Loucy (cell line): ENCODE results near the gene ARHGEF33.

ENCODE experiments used
- H2AFZ ChIP-seq: fragments of 200-600 bp; sonication (generic); 2 replicates; pipeline ENCODE4 v1.6.0; 2016; ENCODE audit warnings: antibody characterized with exemption, mild to moderate bottlenecking, low read length, moderate library complexity
- H3F3A ChIP-seq: fragments of 200-600 bp; 2 replicates; pipeline ENCODE4 v1.6.0; 2016; ENCODE audit warnings: antibody characterized with exemption, low read depth, mild to moderate bottlenecking
- H3K27me3 ChIP-seq: fragments of 200-600 bp; sonication (generic); 2 replicates; pipeline ENCODE4 v1.6.1; 2014; ENCODE audit warnings: low read length, mild to moderate bottlenecking; ENCODE audit not compliant: insufficient read depth, poor library complexity, severe bottlenecking
- H3K36me3 ChIP-seq: fragments of 200-600 bp; sonication (generic); 2 replicates; pipeline ENCODE4 v1.6.1; 2016; ENCODE audit warnings: low read length; ENCODE audit not compliant: insufficient read depth
- H3K4me1 ChIP-seq: fragments of 200-600 bp; sonication (generic); 2 replicates; pipeline ENCODE4 v1.5.1; 2014; ENCODE audit warnings: low read length, mild to moderate bottlenecking; ENCODE audit not compliant: insufficient read depth, poor library complexity, severe bottlenecking
- H3K4me2 ChIP-seq: fragments of 200-600 bp; sonication (generic); 2 replicates; pipeline ENCODE4 v1.6.0; 2014; ENCODE audit warnings: antibody characterized with exemption, low read length, low read depth, mild to moderate bottlenecking; ENCODE audit not compliant: poor library complexity, severe bottlenecking
- H3K4me3 ChIP-seq: fragments of 200-600 bp; sonication (generic); 2 replicates; pipeline ENCODE4 v1.5.1; 2014; ENCODE audit warnings: low read length, mild to moderate bottlenecking, mixed read lengths; ENCODE audit not compliant: poor library complexity, severe bottlenecking
- H3K79me2 ChIP-seq: fragments of 200-600 bp; sonication (generic); 2 replicates; pipeline ENCODE4 v1.6.1; 2014; ENCODE audit warnings: low read length; ENCODE audit not compliant: insufficient read depth
- H3K9ac ChIP-seq: fragments of 200-600 bp; sonication (generic); 2 replicates; pipeline ENCODE4 v1.6.0; 2014; ENCODE audit warnings: mild to moderate bottlenecking, low read depth, low read length, moderate library complexity; ENCODE audit not compliant: poor library complexity, severe bottlenecking
- H3K9me2 ChIP-seq: fragments of 200-600 bp; sonication (generic); replicated peaks from 2 replicates; pipeline ENCODE4 v1.6.1; 2016; ENCODE audit warnings: low read depth, low read length, mixed read lengths
- H3K9me3 ChIP-seq: fragments of 200-600 bp; sonication (generic); 2 replicates; pipeline ENCODE4 v1.6.1; 2014; ENCODE audit warnings: mild to moderate bottlenecking, antibody characterized with exemption, low read length, low read depth; ENCODE audit not compliant: insufficient read depth
- H4K20me1 ChIP-seq: fragments of 200-600 bp; sonication (generic); 2 replicates; pipeline ENCODE4 v1.6.0; 2014; ENCODE audit warnings: antibody characterized with exemption, low read length, mild to moderate bottlenecking; ENCODE audit not compliant: insufficient read depth, poor library complexity, severe bottlenecking
- CTCF ChIP-seq: fragments of 200-600 bp; sonication (generic); conservative IDR thresholded peaks from 2 replicates; pipeline ENCODE4 v1.5.1; 2014; ENCODE audit warnings: mild to moderate bottlenecking, antibody characterized with exemption, low read length
- EZH2phosphoT487 ChIP-seq: fragments of 200-600 bp; IDR thresholded peaks from 2 replicates; pipeline ENCODE4 v1.6.1; 2018; ENCODE audit warnings: antibody characterized with exemption, mild to moderate bottlenecking, moderate library complexity, borderline replicate concordance

The ARHGEF33 gene

GRCh38 chr2:38871432-38871831 lies 18.2 kb upstream of the ARHGEF33 start:
- no peak overlapping the region for H3K9ac ChIP-seq
- H4K20me1 ChIP-seq: no peaks in the 10 kb centered on the region
- H3K36me3 ChIP-seq: no peaks in the 10 kb centered on the region; the same call in 1 of the 2 replicates
- no peaks in the 10 kb centered on the region; the same call in 1 of the 2 replicates for H3K9me3 ChIP-seq
- H3K4me2 ChIP-seq: no peak overlapping the region
- peaks cover 8% of the 10 kb centered on the region; the same call in 1 of the 2 replicates for H3K79me2 ChIP-seq
- H3K27me3 ChIP-seq: no peaks in the 10 kb centered on the region
- H2AFZ ChIP-seq: no peak overlapping the region
- H3K4me3 ChIP-seq: no peak overlapping the region
- no peaks in the 10 kb centered on the region for H3F3A ChIP-seq
- TF ChIP-seq EZH2phosphoT487: no peak
- TF ChIP-seq CTCF: no peak
- peaks cover 7% of the 10 kb centered on the region for H3K4me1 ChIP-seq
- H3K9me2 ChIP-seq: no peaks in the 10 kb centered on the region

GRCh38 chr2:38873763-38874162 lies 15.9 kb upstream of the ARHGEF33 start:
- Histone ChIP-seq H2AFZ (no peak overlapping the region), H3K9me2 (no peaks in the 10 kb centered on the region), H3K27me3 (no peaks in the 10 kb centered on the region), H3K4me3 (no peak overlapping the region), H3F3A (no peaks in the 10 kb centered on the region), H3K4me2 (no peak overlapping the region), H3K9ac (no peak overlapping the region), H3K79me2 (peaks cover 8% of the 10 kb centered on the region; the same call in 1 of the 2 replicates), H3K9me3 (no peaks in the 10 kb centered on the region; the same call in 1 of the 2 replicates), H4K20me1 (no peaks in the 10 kb centered on the region), H3K36me3 (no peaks in the 10 kb centered on the region), H3K4me1 (peaks cover 7% of the 10 kb centered on the region)
- TF ChIP-seq CTCF (no peak), EZH2phosphoT487 (no peak)

GRCh38 chr2:38875227-38875575 lies 14.5 kb upstream of the ARHGEF33 start:
- Histone ChIP-seq H3K9me3 (no peaks in the 10 kb centered on the region; the same call in 1 of the 2 replicates), H3K79me2 (peaks cover 8% of the 10 kb centered on the region; the same call in 1 of the 2 replicates), H4K20me1 (no peaks in the 10 kb centered on the region), H3K4me2 (peak overlapping the region; percentile 92), H2AFZ (peak overlapping the region; percentile 99), H3K9me2 (no peaks in the 10 kb centered on the region), H3K9ac (peak overlapping the region; percentile 73), H3K27me3 (no peaks in the 10 kb centered on the region), H3K4me1 (peaks cover 7% of the 10 kb centered on the region), H3F3A (no peaks in the 10 kb centered on the region), H3K36me3 (no peaks in the 10 kb centered on the region), H3K4me3 (peak overlapping the region; percentile 89)
- TF ChIP-seq EZH2phosphoT487 (no peak), CTCF (no peak)
